GM19452 (cell line): ENCODE measurements around the gene ACMSD.
"Not testable (repeated sequence)": the region's sequence is repeated elsewhere in the genome, so short reads cannot be mapped to it uniquely, and the experiment has no call there.

Source experiments
- ATAC-seq: cut with Tn5 transposase; IDR thresholded peaks from one replicate; pipeline ENCODE4 v1.9.1; 2021; ENCODE audit not compliant: unreplicated experiment

ACMSD gene

GRCh38 chr2:134847582-134847981 is 9.2 kb downstream of the ACMSD start:
- not testable (repeated sequence) for ATAC-seq

GRCh38 chr2:134852518-134852917 is 14.1 kb downstream of the ACMSD start:
- ATAC-seq: no peak

GRCh38 chr2:134855709-134856108 is 17.3 kb downstream of the ACMSD start:
- ATAC-seq: no peak

- no peak for ATAC-seq
Measured at GRCh38 chr2:134858245-134858644, 19.8 kb downstream of the ACMSD start.

- ATAC-seq: no peak
Measured at GRCh38 chr2:134861173-134861572, 22.8 kb downstream of the ACMSD start.

- no peak for ATAC-seq
Measured at GRCh38 chr2:134862069-134862468, 23.7 kb downstream of the ACMSD start.

GRCh38 chr2:134862674-134863073 is 24.3 kb downstream of the ACMSD start:
- no peak for ATAC-seq

- no peak for ATAC-seq
Measured at GRCh38 chr2:134863446-134863845, 25.0 kb downstream of the ACMSD start.

- no peak for ATAC-seq
Measured at GRCh38 chr2:134865067-134865787, 26.8 kb downstream of the ACMSD start.

- no peak for ATAC-seq
Measured at GRCh38 chr2:134866498-134867099, 28.2 kb downstream of the ACMSD start.

GRCh38 chr2:134869946-134870736 is 31.7 kb downstream of the ACMSD start:
- ATAC-seq: no peak

GRCh38 chr2:134873152-134873551 is 34.7 kb downstream of the ACMSD start:
- ATAC-seq: no peak

- ATAC-seq: no peak
Measured at GRCh38 chr2:134875309-134875708, 36.9 kb downstream of the ACMSD start.

GRCh38 chr2:134882773-134883172 is 44.4 kb downstream of the ACMSD start:
- ATAC-seq: no peak

- no peak for ATAC-seq
Measured at GRCh38 chr2:134883552-134884293, 45.3 kb downstream of the ACMSD start.

GRCh38 chr2:134884435-134884834 is 46.0 kb downstream of the ACMSD start:
- no peak for ATAC-seq

GRCh38 chr2:134892282-134893035 is 54.0 kb downstream of the ACMSD start:
- no peak for ATAC-seq

- ATAC-seq: no peak
Measured at GRCh38 chr2:134897932-134898331, 59.5 kb downstream of the ACMSD start.

GRCh38 chr2:134899204-134899603 is 60.8 kb downstream of the ACMSD start:
- no peak for ATAC-seq

- no peak for ATAC-seq
Measured at GRCh38 chr2:134900151-134900550, 61.7 kb downstream of the ACMSD start.

- ATAC-seq: not testable (repeated sequence)
Measured at GRCh38 chr2:134903701-134904100, 65.3 kb downstream of the ACMSD start.
